ENCODE measurements around the gene ZC3H8. TPM values are rescaled to one million over a fixed set of nuclear protein-coding genes. Genes with fewer than 3 reads are reported as not detected.

Gene ZC3H8
- total and polyA plus RNA-seq, 8 donors = 3.9 to 117 (median 8.2) TPM

DNA sequence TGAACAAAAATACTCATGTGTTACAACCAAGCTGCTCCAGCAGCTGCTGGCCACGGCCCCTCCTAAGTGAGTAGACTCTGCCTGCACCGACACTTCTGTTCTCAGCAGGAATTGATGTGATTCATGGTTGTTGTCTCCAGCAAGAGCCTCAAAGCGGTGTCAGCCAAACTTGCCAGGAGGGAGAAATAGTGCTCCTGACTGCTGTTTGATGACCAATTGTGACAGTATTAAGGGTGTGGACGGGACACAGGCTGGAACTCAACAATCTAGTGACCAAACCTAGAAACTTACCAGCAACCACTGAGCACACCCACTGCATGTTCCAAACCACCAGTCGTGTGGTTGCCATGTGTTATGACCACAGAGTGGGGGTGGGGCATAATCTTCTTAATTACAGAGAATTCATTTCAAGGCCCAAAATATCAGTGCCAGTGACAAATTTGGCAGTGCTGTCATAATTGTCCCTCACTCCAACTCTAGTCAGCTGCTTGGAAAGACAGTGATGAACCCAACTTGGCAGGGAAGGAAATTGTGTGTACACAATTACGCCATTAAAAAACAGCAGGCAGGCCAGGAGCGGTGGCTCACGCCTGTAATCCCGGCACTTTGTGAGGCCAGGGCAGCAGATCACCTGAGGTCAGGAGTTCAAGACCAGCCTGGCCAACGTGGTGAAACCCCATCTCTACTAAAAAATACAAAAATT is 86.3 kb downstream of the ZC3H8 start:
- WGBS, 5 donors = 80 to 88% (median 82%) methylated on average over 10 of the region's 10 CpGs
- Histone ChIP-seq H3K4me1 (no peaks in the 10 kb centered on the region), H3K9me3 (no peaks in the 10 kb centered on the region), H3K4me3 (no peak overlapping the region), H3K27ac (no peak overlapping the region), H3K36me3 (no peaks in the 10 kb centered on the region), H3K27me3 (no peaks in the 10 kb centered on the region)
- intact Hi-C loops (cut with DNase I; ENCODE audit: low total_unique reads) = no loop called here
- no peak for DNase-seq
- no peak for TF ChIP-seq EP300 (IDR thresholded peaks at IDR 0.05)
- no peak for TF ChIP-seq CTCF (IDR thresholded peaks at IDR 0.05)
- TF ChIP-seq POLR2A (IDR thresholded peaks at IDR 0.05) = no peak
- no peak for TF ChIP-seq POLR2AphosphoS5 (IDR thresholded peaks at IDR 0.05)

DNA sequence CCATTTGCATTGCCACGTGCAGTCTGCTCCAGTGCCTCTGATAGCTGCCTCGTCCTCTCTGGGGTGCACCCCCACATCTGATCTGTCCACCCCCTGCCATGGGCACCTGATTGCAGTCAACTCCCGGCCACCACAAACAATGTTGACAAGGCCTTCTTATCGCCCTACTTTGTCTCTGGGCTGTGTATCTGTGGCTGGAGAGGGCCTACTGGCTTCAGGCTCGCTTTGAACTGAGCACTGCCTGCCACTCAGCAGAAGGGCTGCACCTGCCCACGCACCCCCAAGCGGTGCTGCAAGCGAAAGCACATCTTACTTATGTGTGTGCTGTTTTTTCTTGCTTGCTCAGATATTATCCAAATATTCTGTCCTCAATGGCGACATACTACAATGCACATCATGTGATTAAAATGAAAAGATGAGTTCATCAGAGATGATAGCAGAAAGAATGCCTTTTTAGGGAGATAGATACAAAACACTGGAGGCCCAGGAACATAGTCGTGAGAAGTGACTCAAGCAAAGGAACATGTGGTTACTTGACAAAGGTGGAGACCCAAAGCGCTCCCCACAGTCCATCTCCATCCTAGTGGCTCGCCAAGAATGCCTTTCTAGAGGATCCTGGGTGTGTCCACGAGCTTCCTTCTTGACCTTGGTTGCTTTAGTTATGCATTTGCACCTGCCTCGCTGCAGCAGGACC is 87.9 kb downstream of the ZC3H8 start:
- Histone ChIP-seq H3K4me1 (no peaks in the 10 kb centered on the region), H3K27me3 (no peaks in the 10 kb centered on the region), H3K27ac (no peak overlapping the region), H3K4me3 (no peak overlapping the region), H3K36me3 (no peaks in the 10 kb centered on the region), H3K9me3 (no peaks in the 10 kb centered on the region)
- intact Hi-C loops (cut with DNase I; ENCODE audit: low total_unique reads) = no loop called here
- DNase-seq = no peak
- 60 to 80% (median 72%) methylated on average over 14 of the region's 14 CpGs for WGBS, 5 donors
- TF ChIP-seq EP300 (IDR thresholded peaks at IDR 0.05) (no peak), POLR2A (IDR thresholded peaks at IDR 0.05) (no peak), CTCF (IDR thresholded peaks at IDR 0.05) (no peak), POLR2AphosphoS5 (IDR thresholded peaks at IDR 0.05) (no peak)

GRCh38 chr2:112165296-112165695 is 89.5 kb downstream of the ZC3H8 start:
- no peak for DNase-seq
- no peaks in the 10 kb centered on the region for H3K9me3 ChIP-seq
- H3K4me1 ChIP-seq = no peaks in the 10 kb centered on the region
- H3K36me3 ChIP-seq = no peaks in the 10 kb centered on the region
- intact Hi-C loops (cut with DNase I; ENCODE audit: low total_unique reads) = no loop called here
- no peak overlapping the region for H3K4me3 ChIP-seq
- H3K27me3 ChIP-seq = no peaks in the 10 kb centered on the region
- no peak overlapping the region for H3K27ac ChIP-seq
- TF ChIP-seq EP300 (IDR thresholded peaks at IDR 0.05) (no peak), CTCF (IDR thresholded peaks at IDR 0.05) (no peak), POLR2AphosphoS5 (IDR thresholded peaks at IDR 0.05) (no peak), POLR2A (IDR thresholded peaks at IDR 0.05) (no peak)
- WGBS, 5 donors = 77 to 92% (median 91%) methylated on average over 4 of the region's 4 CpGs

DNA sequence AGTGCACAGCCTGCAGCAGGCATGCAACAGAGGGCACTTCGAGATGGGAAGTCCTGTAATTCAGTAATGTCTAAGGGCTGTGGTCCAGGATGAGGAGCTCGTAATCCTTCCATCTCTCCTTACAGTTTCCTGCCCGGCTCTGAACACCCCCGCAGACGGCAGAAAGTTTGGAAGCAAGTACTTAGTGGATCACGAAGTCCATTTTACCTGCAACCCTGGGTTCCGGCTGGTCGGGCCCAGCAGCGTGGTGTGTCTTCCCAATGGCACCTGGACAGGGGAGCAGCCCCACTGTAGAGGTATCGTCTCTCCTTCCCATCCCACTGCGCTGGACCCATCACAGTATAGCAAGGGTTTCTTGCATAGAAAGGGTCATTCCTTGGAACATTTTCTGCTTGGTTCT is 90.0 kb downstream of the ZC3H8 start:
- intact Hi-C loops (cut with DNase I; ENCODE audit: low total_unique reads) = no loop called here
- WGBS, 5 donors = 88 to 96% (median 92%) methylated on average over 11 of the region's 11 CpGs
- no peaks in the 10 kb centered on the region for H3K27me3 ChIP-seq
- DNase-seq = no peak
- TF ChIP-seq CTCF (IDR thresholded peaks at IDR 0.05) = no peak
- no peak for TF ChIP-seq EP300 (IDR thresholded peaks at IDR 0.05)
- no peak for TF ChIP-seq POLR2A (IDR thresholded peaks at IDR 0.05)
- TF ChIP-seq POLR2AphosphoS5 (IDR thresholded peaks at IDR 0.05) = no peak
- H3K4me1 ChIP-seq = no peaks in the 10 kb centered on the region
- no peaks in the 10 kb centered on the region for H3K9me3 ChIP-seq
- H3K4me3 ChIP-seq = no peak overlapping the region
- no peak overlapping the region for H3K27ac ChIP-seq
- H3K36me3 ChIP-seq = no peaks in the 10 kb centered on the region

All from stomach (tissue), 9 donors.